Endothelial cell of umbilical vein (primary cell): ENCODE measurements around the gene HMHB1. TPM values are rescaled to one million over a fixed set of nuclear protein-coding genes. Genes with fewer than 3 reads are reported as not detected.

Source experiments
- BruUV-seq: library from RNA; stranded (reverse); fragments of 400-500 nt; replicated peaks from 2 replicates; lab custom pipeline; 2021; lab: Mats Ljungman, UMichigan
- CTCF ChIA-PET: fragments of 300-600, 350-600 bp; sonication (Branson Sonifier 250); formaldehyde crosslinking; loops from one replicate; lab custom pipeline; 2021; ENCODE audit warnings: antibody characterized with exemption, inconsistent platforms; lab: Charles Lee
- POLR2A ChIA-PET: fragments of 300-600, 350-600 bp; sonication (Branson Sonifier 250); formaldehyde crosslinking; loops from one replicate; lab custom pipeline; 2021; ENCODE audit warnings: antibody characterized with exemption, inconsistent platforms; lab: Charles Lee
- DNase-seq: peaks from one replicate; pipeline ENCODE4 v3.0.0-alpha.2; 2011; ENCODE audit warnings: low read depth, low spot score
- FAIRE-seq: peaks from 2 replicates; lab custom pipeline; 2011; peaks lifted over from hg19 to GRCh38; lab: Jason Lieb, UNC
- H2AFZ ChIP-seq: 2 replicates; pipeline ENCODE4 v1.6.0; 2012; ENCODE audit warnings: low read depth, low read length, control low read depth, inconsistent platforms
- H3K27ac ChIP-seq: 2 replicates; pipeline ENCODE4 v1.5.1; 2011; ENCODE audit warnings: low read depth, mild to moderate bottlenecking, control low read depth, low read length, moderate library complexity; ENCODE audit not compliant: insufficient read depth
- H3K27me3 ChIP-seq, 2 experiments: 2 replicates each; pipeline versions ENCODE4 v1.6.0 to v1.6.1; 2011; ENCODE audit warnings: low read length in 2 of 2, mixed read lengths in 1 of 2; ENCODE audit not compliant: control insufficient read depth in 2 of 2, insufficient read depth in 2 of 2
- H3K36me3 ChIP-seq, 2 experiments: 2 replicates in 1 of 2; 3 replicates in 1 of 2; pipeline ENCODE4 v1.5.1; 2011; ENCODE audit warnings: low read length in 2 of 2, mild to moderate bottlenecking in 1 of 2, moderate library complexity in 1 of 2; ENCODE audit not compliant: control insufficient read depth in 2 of 2, insufficient read depth in 2 of 2; ENCODE audit errors: extremely low read depth in 1 of 2
- H3K4me1 ChIP-seq: 3 replicates; pipeline ENCODE4 v1.5.1; 2011; ENCODE audit warnings: mild to moderate bottlenecking, low read length; ENCODE audit not compliant: control insufficient read depth, insufficient read depth; ENCODE audit errors: extremely low read depth
- H3K4me2 ChIP-seq: 2 replicates; pipeline ENCODE4 v1.6.1; 2011; ENCODE audit warnings: low read length, control low read depth, mixed read lengths; ENCODE audit not compliant: insufficient read depth
- H3K4me3 ChIP-seq, 3 experiments: fragments of 200-600 bp in 1 of 3; sonication (generic), shearing (Covaris generic) in 1 of 3; replicated peaks in 1 of 3; 2 replicates each; pipeline ENCODE4 v1.5.1; 2011 to 2016; ENCODE audit warnings: control low read depth in 3 of 3, low read length in 3 of 3, mild to moderate bottlenecking in 2 of 3, inconsistent platforms in 1 of 3, low read depth in 1 of 3, moderate library complexity in 1 of 3; ENCODE audit not compliant: insufficient read depth in 1 of 3
- H3K79me2 ChIP-seq: 2 replicates; pipeline ENCODE4 v1.6.0; 2012; ENCODE audit warnings: low read length, inconsistent platforms; ENCODE audit not compliant: control insufficient read depth, insufficient read depth
- H3K9ac ChIP-seq: replicated peaks from 2 replicates; pipeline ENCODE3; 2011; ENCODE audit warnings: low read length, control low read depth; ENCODE audit not compliant: insufficient read depth; ENCODE audit errors: extremely low read depth
- H3K9me1 ChIP-seq: replicated peaks from 3 replicates; pipeline ENCODE4 v1.6.0; 2011; ENCODE audit warnings: mild to moderate bottlenecking, low read length; ENCODE audit not compliant: control insufficient read depth, insufficient read depth; ENCODE audit errors: extremely low read depth
- H3K9me3 ChIP-seq: replicated peaks from 2 replicates; pipeline ENCODE4 v1.5.1; 2012; ENCODE audit warnings: low read length, inconsistent platforms; ENCODE audit not compliant: control insufficient read depth, insufficient read depth
- H4K20me1 ChIP-seq: replicated peaks from 2 replicates; pipeline ENCODE3; 2011; ENCODE audit warnings: mild to moderate bottlenecking, low read length; ENCODE audit not compliant: control insufficient read depth, insufficient read depth; ENCODE audit errors: extremely low read depth
- CTCF ChIP-seq, 2 donors: IDR thresholded peaks; 1 replicate in 1 of 2; 2 replicates in 1 of 2; pipeline ENCODE4 v1.5.1; 2011; ENCODE audit warnings: low read length in 2 of 2, mild to moderate bottlenecking in 2 of 2, moderate library complexity in 2 of 2, control low read depth in 1 of 2, inconsistent platforms in 1 of 2, low read depth in 1 of 2; ENCODE audit not compliant: insufficient read depth in 1 of 2; ENCODE audit errors: extremely low read depth in 1 of 2
- EZH2 ChIP-seq: IDR thresholded peaks from 2 replicates; pipeline ENCODE4 v1.6.1; 2012; ENCODE audit warnings: borderline replicate concordance, low read depth, mild to moderate bottlenecking, moderate library complexity, low read length, inconsistent platforms; ENCODE audit not compliant: severe bottlenecking
- FOS ChIP-seq: IDR thresholded peaks from 2 replicates; pipeline ENCODE4 v1.6.1; 2011; ENCODE audit warnings: mild to moderate bottlenecking, low read length, moderate library complexity, borderline replicate concordance; ENCODE audit not compliant: insufficient read depth
- GATA2 ChIP-seq: IDR thresholded peaks from 2 replicates; pipeline ENCODE4 v1.7.0; 2011; ENCODE audit warnings: low read depth, mild to moderate bottlenecking, moderate library complexity, mixed read lengths, low read length; ENCODE audit not compliant: insufficient read length, insufficient read depth
- JUN ChIP-seq: IDR thresholded peaks from 2 replicates; pipeline ENCODE4 v1.6.1; 2011; ENCODE audit warnings: borderline replicate concordance, low read depth; ENCODE audit not compliant: insufficient read length, insufficient read depth
- MAX ChIP-seq: IDR thresholded peaks from 2 replicates; pipeline ENCODE4 v1.6.1; 2011; ENCODE audit not compliant: insufficient read depth, insufficient read length
- MYC ChIP-seq: IDR thresholded peaks from one replicate; pipeline ENCODE4 v1.6.1; 2011; ENCODE audit warnings: mild to moderate bottlenecking, low read depth, low read length
- POLR2A ChIP-seq: IDR thresholded peaks from 2 replicates; pipeline ENCODE4 v1.6.1; 2012; ENCODE audit warnings: low read depth, mild to moderate bottlenecking, control low read depth, low read length
- POLR2AphosphoS5 ChIP-seq: IDR thresholded peaks from 2 replicates; pipeline ENCODE4 v1.6.1; 2012; ENCODE audit warnings: low read depth, mild to moderate bottlenecking, control low read depth, low read length, moderate library complexity; ENCODE audit not compliant: insufficient read depth
- dilution Hi-C: fragments of 300-500 bp; cut with MboI; formaldehyde crosslinking; loops from one replicate; pipeline ENCODE4 v1.15.0; 2019; ENCODE audit warnings: low sequenced_read_pairs; ENCODE audit not compliant: extremely low pct_ligation_motif_present
- intact Hi-C: fragments of 100-400 bp; cut with micrococcal nuclease; formaldehyde crosslinking; loops from one replicate; pipeline ENCODE4 v1.10.0; 2022
- polyA plus RNA-seq, 4 experiments: library from polyadenylated mRNA; depleted of rRNA in 3 of 4; stranded (reverse) in 3 of 4; unstranded in 1 of 4; fragments of >200 nt; gene quantifications; 2 replicates each; pipeline versions ENCODE4 v1.2.1 to v1.2.3, GENCODE V29; 2011 to 2012; ENCODE audit warnings: missing spikeins in 1 of 4
- total RNA-seq: library from RNA; stranded (reverse); gene quantifications from 2 replicates; pipeline ENCODE4 v1.2.3, GENCODE V29; 2021

The HMHB1 gene
- total and polyA plus RNA-seq, 2 donors (not counting 3 experiments of a cell fraction or from before 2014, with no cell fraction given) = not detected

- Histone ChIP-seq H4K20me1 (no peaks in the 10 kb centered on the region), H3K4me3 (no peak overlapping the region), H3K4me1 (no peaks in the 10 kb centered on the region), H3K79me2 (no peaks in the 10 kb centered on the region), H3K36me3 (no peaks in the 10 kb centered on the region), H3K9me3 (no peaks in the 10 kb centered on the region), H3K9me1 (no peaks in the 10 kb centered on the region), H2AFZ (no peak overlapping the region), H3K9ac (no peak overlapping the region), H3K4me2 (no peak overlapping the region), H3K27me3 (peaks cover 0 to 3% of the 10 kb centered on the region in 2 experiments), H3K27ac (no peak overlapping the region)
- intact Hi-C loops (no loop called here), dilution Hi-C loops (no loop called here)
- no peak for FAIRE-seq
- no peak for DNase-seq
- no TSS peak for BruUV-seq
- CTCF ChIA-PET = no interaction called here
- POLR2A ChIA-PET = no interaction called here
- TF ChIP-seq FOS = no peak
- TF ChIP-seq EZH2 = no peak
These were observed 19.9 kb upstream of the HMHB1 start for GRCh38 chr5:143791848-143792731.

GRCh38 chr5:143793249-143793648, 18.7 kb upstream of the HMHB1 start:
- no peak overlapping the region for H3K9ac ChIP-seq
- no peaks in the 10 kb centered on the region for H3K79me2 ChIP-seq
- H3K36me3 ChIP-seq = no peaks in the 10 kb centered on the region
- intact Hi-C loops (no loop called here), dilution Hi-C loops (no loop called here)
- TF ChIP-seq FOS (no peak), MAX (no peak), POLR2AphosphoS5 (no peak), EZH2 (no peak), POLR2A (no peak), MYC (no peak), GATA2 (no peak), JUN (no peak), CTCF (IDR thresholded peaks at IDR 0.05; ENCODE audit: extremely low read depth in 1 of 2, insufficient read depth in 1 of 2, low read depth in 1 of 2, low read length in 2 of 2) (no peak)
- no peaks in the 10 kb centered on the region for H3K4me1 ChIP-seq
- DNase-seq = no peak
- H4K20me1 ChIP-seq = no peaks in the 10 kb centered on the region
- no peaks in the 10 kb centered on the region for H3K9me3 ChIP-seq
- no peak overlapping the region for H3K4me2 ChIP-seq
- CTCF ChIA-PET = no interaction called here
- POLR2A ChIA-PET = no interaction called here
- H3K4me3 ChIP-seq = no peak overlapping the region
- FAIRE-seq = no peak
- H2AFZ ChIP-seq = no peak overlapping the region
- peaks cover 0 to 3% of the 10 kb centered on the region in 2 experiments for H3K27me3 ChIP-seq
- no peaks in the 10 kb centered on the region for H3K9me1 ChIP-seq
- no peak overlapping the region for H3K27ac ChIP-seq
- BruUV-seq = no TSS peak
